Right lobe of liver (tissue), 6 donors: ENCODE measurements around the gene GRM8. TPM values are rescaled to one million over a fixed set of nuclear protein-coding genes. Genes with fewer than 3 reads are reported as not detected.

Experiments
- ATAC-seq, 4 donors: fragments of 200-7000 bp; cut with Tn5 transposase; one replicate each; pipeline ENCODE4 v1.9.1; 2020; ENCODE audit warnings: mild to moderate bottlenecking in 4 of 4, moderate library complexity in 4 of 4
- DNase-seq, 3 donors: peaks; one replicate each; pipeline ENCODE4 v3.0.0-alpha.2; 2020
- H3K27ac ChIP-seq, 3 donors: fragments of 200-600 bp; one replicate each; pipeline ENCODE4 v1.8.0; 2022
- H3K27me3 ChIP-seq, 2 donors: fragments of 200-600 bp; one replicate each; pipeline ENCODE4 v1.8.0; 2022
- H3K36me3 ChIP-seq, 4 donors: fragments of 200-600 bp; sonication (generic) in 1 of 4; one replicate each; pipeline versions ENCODE4 v1.5.1 to v1.8.0; 2017 to 2022; ENCODE audit warnings: control low read depth in 1 of 4
- H3K4me1 ChIP-seq, 4 donors: fragments of 200-600 bp; sonication (generic) in 1 of 4; one replicate each; pipeline versions ENCODE4 v1.5.1 to v1.8.0; 2017 to 2022; ENCODE audit warnings: control low read depth in 1 of 4
- H3K4me3 ChIP-seq, 3 donors: fragments of 200-600 bp; one replicate each; pipeline ENCODE4 v1.8.0; 2022
- H3K9me3 ChIP-seq, 4 donors: fragments of 200-600 bp; sonication (generic) in 1 of 4; one replicate each; pipeline versions ENCODE4 v1.5.1 to v1.8.0; 2017 to 2022; ENCODE audit warnings: control low read depth in 1 of 4
- CTCF ChIP-seq, 4 donors: fragments of 200-600 bp in 3 of 4; fragments of 450-650 bp in 1 of 4; IDR thresholded peaks; one replicate each; pipeline versions ENCODE4 v1.5.1 to v1.8.0; 2016 to 2022; ENCODE audit warnings: antibody characterized with exemption in 4 of 4, mild to moderate bottlenecking in 2 of 4
- POLR2A ChIP-seq: fragments of 450-650 bp; IDR thresholded peaks from one replicate; pipeline ENCODE4 v1.6.1; 2017; ENCODE audit warnings: antibody characterized with exemption, mild to moderate bottlenecking
- WGBS: methylation state at CpG from one replicate; pipeline ENCODE4 v1.1.6; 2018; ENCODE audit warnings: low coverage, low lambda C conversion rate; ENCODE audit not compliant: insufficient coverage; ENCODE audit errors: missing lambda C conversion rate; 5-methylcytosine and 5-hydroxymethylcytosine counted together
- intact Hi-C, 2 donors: fragments of 100-400 bp; cut with DNase I; formaldehyde crosslinking; loops; one replicate each; pipeline versions ENCODE4 v1.11.2 to v1.14.1; 2022
- total RNA-seq, 6 experiments: library from RNA; depleted of rRNA in 2 of 6; stranded (reverse); fragments of >200 nt in 2 of 6; fragmentation: NEBNext Ultra II Directional in 3 of 6; extraction: Animal tissue kit (Norgen Biotek cat#: 25700) in 3 of 6; gene quantifications; one replicate each; pipeline versions ENCODE4 v1.1.0 to v1.2.4, GENCODE V29; 2016 to 2023
- donor health status: DM: no; HTN: yes; CAD: no.
- donor health status: DM: no; HTN: no; CAD: no.
- donor health status: DM: no; HTN: no; CAD: no.
- donor health status: DM: no; HTN: yes; CAD: no.
- donor health status: DM: no; HTN: yes; CAD: no.

GRM8 gene
- total RNA-seq, 6 experiments from 2014 or later: 0.12 to 8.4 (median 2.7) TPM

- Histone ChIP-seq H3K4me3 (no peak overlapping the region), H3K27ac (no peak overlapping the region), H3K4me1 (no peaks in the 10 kb centered on the region), H3K9me3 (no peaks in the 10 kb centered on the region), H3K36me3 (no peaks in the 10 kb centered on the region), H3K27me3 (no peaks in the 10 kb centered on the region)
- DNase-seq: no peak
- TF ChIP-seq CTCF (IDR thresholded peaks at IDR 0.05) (no peak), POLR2A (no peak)
- intact Hi-C loops: no loop called here
- no peak for ATAC-seq
- WGBS: 53% methylated on average over 2 of the region's 2 CpGs
These were observed 536.4 kb downstream of the GRM8 start for GRCh38 chr7:126716321-126716720.

- Histone ChIP-seq H3K36me3 (no peaks in the 10 kb centered on the region), H3K9me3 (no peaks in the 10 kb centered on the region), H3K27me3 (no peaks in the 10 kb centered on the region), H3K27ac (no peak overlapping the region), H3K4me3 (no peak overlapping the region), H3K4me1 (no peaks in the 10 kb centered on the region)
- intact Hi-C loops: no loop called here
- WGBS: 43% methylated on average over 2 of the region's 2 CpGs
- TF ChIP-seq CTCF (IDR thresholded peaks at IDR 0.05) (no peak), POLR2A (no peak)
- no peak for DNase-seq
- no peak for ATAC-seq
These were observed 537.7 kb downstream of the GRM8 start for GRCh38 chr7:126715076-126715475.

- no peak for ATAC-seq
- Histone ChIP-seq H3K36me3 (no peaks in the 10 kb centered on the region), H3K9me3 (no peaks in the 10 kb centered on the region), H3K27me3 (no peaks in the 10 kb centered on the region), H3K27ac (no peak overlapping the region), H3K4me1 (no peaks in the 10 kb centered on the region), H3K4me3 (no peak overlapping the region)
- intact Hi-C loops: no loop called here
- 52% methylated on average over 6 of the region's 7 CpGs for WGBS
- no peak for DNase-seq
- no peak for TF ChIP-seq POLR2A
These were observed 550.3 kb downstream of the GRM8 start for GRCh38 chr7:126702242-126703016.

- ATAC-seq (peak; percentile 56 to 95 (median 74)), DNase-seq (peak in 1 of 3 donors; percentile 47)
- TF ChIP-seq CTCF (IDR thresholded peaks at IDR 0.05): no peak
- no peak for TF ChIP-seq POLR2A
- Histone ChIP-seq H3K36me3 (no peaks in the 10 kb centered on the region), H3K9me3 (no peaks in the 10 kb centered on the region), H3K4me1 (no peaks in the 10 kb centered on the region), H3K27ac (no peak overlapping the region), H3K27me3 (no peaks in the 10 kb centered on the region), H3K4me3 (no peak overlapping the region)
- intact Hi-C loops: no loop called here
- 23% methylated on average over 5 of the region's 5 CpGs for WGBS
These were observed 551.7 kb downstream of the GRM8 start for GRCh38 chr7:126700807-126701604.

- TF ChIP-seq POLR2A (no peak), CTCF (IDR thresholded peaks at IDR 0.05) (no peak)
- no peak overlapping the region for H3K27ac ChIP-seq
- no peak for ATAC-seq
- H3K27me3 ChIP-seq: no peaks in the 10 kb centered on the region
- H3K9me3 ChIP-seq: no peaks in the 10 kb centered on the region
- DNase-seq: no peak
- H3K36me3 ChIP-seq: no peaks in the 10 kb centered on the region
- intact Hi-C loops: no loop called here
- no peak overlapping the region for H3K4me3 ChIP-seq
- no peaks in the 10 kb centered on the region for H3K4me1 ChIP-seq
These were observed 553.0 kb downstream of the GRM8 start for GRCh38 chr7:126699707-126700106.
